Neural progenitor cell (in vitro differentiated cells): Measurements from ENCODE around the gene FOSB.

ENCODE experiments used
- EZH2 ChIP-seq: fragments of 200-600 bp; sonication (generic); IDR thresholded peaks from 2 replicates; pipeline ENCODE4 v1.6.1; 2017; ENCODE audit warnings: antibody characterized with exemption, mild to moderate bottlenecking, moderate library complexity
- EZH2phosphoT487 ChIP-seq: fragments of 200-600 bp; sonication (generic); IDR thresholded peaks from 2 replicates; pipeline ENCODE4 v1.6.1; 2017; ENCODE audit warnings: antibody characterized with exemption
- TF ChIP-seq, protein P1 (sequence below): fragments of 200-600 bp; sonication (generic); IDR thresholded peaks from 2 replicates; pipeline ENCODE4 v1.5.1; 2017; ENCODE audit warnings: antibody characterized with exemption, mild to moderate bottlenecking

DNA sequence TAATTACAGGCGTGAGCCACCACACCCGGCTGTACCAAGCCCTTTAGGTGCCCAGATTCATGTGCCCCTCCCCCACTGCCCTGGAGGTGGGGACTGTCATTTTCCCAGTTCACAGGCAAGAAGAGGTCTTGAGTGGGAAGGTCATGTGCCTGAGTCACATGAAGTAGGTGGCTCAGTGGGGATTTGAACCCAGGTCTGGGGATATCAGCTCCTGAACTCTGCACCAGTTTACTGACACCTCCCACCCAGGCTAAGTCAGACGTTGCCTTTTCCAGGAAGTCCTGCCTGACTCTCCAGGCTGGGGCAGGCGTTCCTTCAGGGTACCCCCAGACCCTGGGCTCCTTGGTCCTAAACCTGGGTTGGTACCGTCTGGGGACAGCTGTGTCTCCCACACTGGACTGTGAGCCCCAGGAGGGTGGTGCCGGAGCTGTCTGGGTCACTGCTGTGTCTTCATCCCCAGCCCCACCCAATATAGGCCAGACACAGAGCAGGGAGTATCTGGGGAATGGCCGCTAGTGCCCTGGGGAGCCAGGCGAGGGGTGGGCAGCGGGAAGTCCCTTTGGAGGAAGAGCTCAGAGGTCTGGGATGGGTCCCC is 48.1 kb downstream of the FOSB start:
- TF ChIP-seq, protein P1, sequence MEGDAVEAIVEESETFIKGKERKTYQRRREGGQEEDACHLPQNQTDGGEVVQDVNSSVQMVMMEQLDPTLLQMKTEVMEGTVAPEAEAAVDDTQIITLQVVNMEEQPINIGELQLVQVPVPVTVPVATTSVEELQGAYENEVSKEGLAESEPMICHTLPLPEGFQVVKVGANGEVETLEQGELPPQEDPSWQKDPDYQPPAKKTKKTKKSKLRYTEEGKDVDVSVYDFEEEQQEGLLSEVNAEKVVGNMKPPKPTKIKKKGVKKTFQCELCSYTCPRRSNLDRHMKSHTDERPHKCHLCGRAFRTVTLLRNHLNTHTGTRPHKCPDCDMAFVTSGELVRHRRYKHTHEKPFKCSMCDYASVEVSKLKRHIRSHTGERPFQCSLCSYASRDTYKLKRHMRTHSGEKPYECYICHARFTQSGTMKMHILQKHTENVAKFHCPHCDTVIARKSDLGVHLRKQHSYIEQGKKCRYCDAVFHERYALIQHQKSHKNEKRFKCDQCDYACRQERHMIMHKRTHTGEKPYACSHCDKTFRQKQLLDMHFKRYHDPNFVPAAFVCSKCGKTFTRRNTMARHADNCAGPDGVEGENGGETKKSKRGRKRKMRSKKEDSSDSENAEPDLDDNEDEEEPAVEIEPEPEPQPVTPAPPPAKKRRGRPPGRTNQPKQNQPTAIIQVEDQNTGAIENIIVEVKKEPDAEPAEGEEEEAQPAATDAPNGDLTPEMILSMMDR, result no peak
- no peak for TF ChIP-seq EZH2phosphoT487
- no peak for TF ChIP-seq EZH2
